ENCODE results near the gene SCRN1.

GRCh38 chr7:29891766-29892165 lies 97.8 kb downstream of the SCRN1 start:
- TF ChIP-seq CTCF (IDR thresholded peaks at IDR 0.05) (no peak), POLR2A (IDR thresholded peaks at IDR 0.05) (no peak), EP300 (IDR thresholded peaks at IDR 0.05) (no peak)

All from ovary (tissue), 3 donors.